HL-60 (cell line): ENCODE results near the gene ABL1.

Experiments
- CTCF ChIP-seq: IDR thresholded peaks from one replicate; pipeline ENCODE4 v1.5.1; 2011; ENCODE audit warnings: low read length, control low read depth, inconsistent platforms; ENCODE audit not compliant: insufficient read depth
- GABPA ChIP-seq: IDR thresholded peaks from 2 replicates; pipeline ENCODE4 v1.6.1; 2012; ENCODE audit warnings: low read depth
- POLR2AphosphoS5 ChIP-seq: IDR thresholded peaks from 2 replicates; pipeline ENCODE4 v1.6.1; 2012; ENCODE audit warnings: low read depth
- SPI1 ChIP-seq: IDR thresholded peaks from 2 replicates; pipeline ENCODE4 v1.6.1; 2012; ENCODE audit warnings: low read depth, mild to moderate bottlenecking, borderline replicate concordance
- TF ChIP-seq, protein P1 (sequence below): IDR thresholded peaks from 2 replicates; pipeline ENCODE4 v1.6.1; 2012; ENCODE audit warnings: low read depth; ENCODE audit not compliant: insufficient replicate concordance

DNA sequence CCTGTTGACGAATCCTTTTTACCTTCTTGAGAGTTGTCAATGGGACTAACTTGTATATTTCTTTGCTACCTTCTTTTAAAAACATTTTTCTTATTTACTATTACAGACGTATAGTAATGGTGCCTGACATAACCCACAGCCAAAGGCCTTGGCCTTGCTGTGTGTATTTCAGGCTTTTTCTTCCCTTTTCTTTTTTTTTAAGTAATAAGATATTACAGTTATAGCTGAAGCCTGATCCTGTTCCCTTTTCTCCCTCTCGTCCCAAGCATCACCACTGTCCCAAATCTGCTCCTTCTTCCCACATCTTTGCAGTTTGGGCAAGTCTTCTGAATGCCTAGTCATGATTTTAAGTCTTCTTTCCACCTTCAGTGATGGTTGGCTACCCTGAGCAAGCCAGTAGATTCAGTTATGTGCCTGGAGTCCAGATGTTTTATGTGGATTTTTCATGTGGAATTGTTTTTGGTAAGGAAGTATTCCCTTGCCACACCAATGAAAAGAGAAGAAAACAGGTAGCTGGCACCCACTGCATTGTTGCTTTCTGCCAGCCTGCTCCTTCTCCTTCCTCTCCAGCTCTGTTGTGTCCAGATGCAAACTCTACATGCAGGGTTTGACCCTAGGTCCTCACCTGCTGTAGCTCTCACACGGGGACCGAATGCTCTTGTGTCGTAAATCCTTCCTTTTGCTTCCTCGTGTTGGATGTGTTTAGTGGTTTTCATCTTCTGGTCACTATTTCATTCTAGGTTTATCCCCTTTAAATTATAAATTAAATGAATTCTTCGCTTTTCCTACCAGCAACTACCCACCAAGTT, 26.5 kb downstream of the ABL1 start:
- no peak for TF ChIP-seq CTCF
- no peak for TF ChIP-seq POLR2AphosphoS5
- no peak for TF ChIP-seq GABPA
- TF ChIP-seq SPI1, result no peak
- TF ChIP-seq, protein P1, sequence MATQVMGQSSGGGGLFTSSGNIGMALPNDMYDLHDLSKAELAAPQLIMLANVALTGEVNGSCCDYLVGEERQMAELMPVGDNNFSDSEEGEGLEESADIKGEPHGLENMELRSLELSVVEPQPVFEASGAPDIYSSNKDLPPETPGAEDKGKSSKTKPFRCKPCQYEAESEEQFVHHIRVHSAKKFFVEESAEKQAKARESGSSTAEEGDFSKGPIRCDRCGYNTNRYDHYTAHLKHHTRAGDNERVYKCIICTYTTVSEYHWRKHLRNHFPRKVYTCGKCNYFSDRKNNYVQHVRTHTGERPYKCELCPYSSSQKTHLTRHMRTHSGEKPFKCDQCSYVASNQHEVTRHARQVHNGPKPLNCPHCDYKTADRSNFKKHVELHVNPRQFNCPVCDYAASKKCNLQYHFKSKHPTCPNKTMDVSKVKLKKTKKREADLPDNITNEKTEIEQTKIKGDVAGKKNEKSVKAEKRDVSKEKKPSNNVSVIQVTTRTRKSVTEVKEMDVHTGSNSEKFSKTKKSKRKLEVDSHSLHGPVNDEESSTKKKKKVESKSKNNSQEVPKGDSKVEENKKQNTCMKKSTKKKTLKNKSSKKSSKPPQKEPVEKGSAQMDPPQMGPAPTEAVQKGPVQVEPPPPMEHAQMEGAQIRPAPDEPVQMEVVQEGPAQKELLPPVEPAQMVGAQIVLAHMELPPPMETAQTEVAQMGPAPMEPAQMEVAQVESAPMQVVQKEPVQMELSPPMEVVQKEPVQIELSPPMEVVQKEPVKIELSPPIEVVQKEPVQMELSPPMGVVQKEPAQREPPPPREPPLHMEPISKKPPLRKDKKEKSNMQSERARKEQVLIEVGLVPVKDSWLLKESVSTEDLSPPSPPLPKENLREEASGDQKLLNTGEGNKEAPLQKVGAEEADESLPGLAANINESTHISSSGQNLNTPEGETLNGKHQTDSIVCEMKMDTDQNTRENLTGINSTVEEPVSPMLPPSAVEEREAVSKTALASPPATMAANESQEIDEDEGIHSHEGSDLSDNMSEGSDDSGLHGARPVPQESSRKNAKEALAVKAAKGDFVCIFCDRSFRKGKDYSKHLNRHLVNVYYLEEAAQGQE, result no peak
